Measurements from ENCODE around the gene MOB1B.
"Not testable (repeated sequence)": the region's sequence is repeated elsewhere in the genome, so short reads cannot be mapped to it uniquely, and the experiment has no call there.

Gene MOB1B

GRCh38 chr4:70901984-70902576, at the start of gene MOB1B:
Gene MOB1B, plus strand, starts transcription at chr4:70902369. Its CDS starts 168 bp downstream, at chr4:70902537.
- DNase-seq, result peak; percentile 73 to 85

- DNase-seq, result no peak
These were observed 46.7 kb upstream of the MOB1B start for GRCh38 chr4:70855464-70855863.

- DNase-seq, result no peak
These were observed 43.7 kb upstream of the MOB1B start for GRCh38 chr4:70858454-70858853.

- DNase-seq, result no peak
These were observed 43.1 kb upstream of the MOB1B start for GRCh38 chr4:70859066-70859465.

- DNase-seq, result no peak
These were observed 38.9 kb upstream of the MOB1B start for GRCh38 chr4:70863099-70863790.

GRCh38 chr4:70868778-70869177, 33.4 kb upstream of the MOB1B start:
- no peak for DNase-seq

GRCh38 chr4:70873216-70873615, 29.0 kb upstream of the MOB1B start:
- DNase-seq, result no peak

- no peak for DNase-seq
These were observed 27.7 kb upstream of the MOB1B start for GRCh38 chr4:70874268-70875156.

- no peak for DNase-seq
These were observed 24.6 kb upstream of the MOB1B start for GRCh38 chr4:70877556-70877955.

GRCh38 chr4:70880739-70881138, 21.4 kb upstream of the MOB1B start:
- no peak for DNase-seq

- no peak for DNase-seq
These were observed 17.0 kb upstream of the MOB1B start for GRCh38 chr4:70885174-70885573.

GRCh38 chr4:70892086-70892769, 9.9 kb upstream of the MOB1B start:
- no peak for DNase-seq

- no peak for DNase-seq
These were observed 8.4 kb upstream of the MOB1B start for GRCh38 chr4:70893790-70894189.

- DNase-seq, result no peak
These were observed 6.8 kb upstream of the MOB1B start for GRCh38 chr4:70895405-70895804.

GRCh38 chr4:70895811-70896491, 6.2 kb upstream of the MOB1B start:
- no peak for DNase-seq

GRCh38 chr4:70898581-70898980, 3.6 kb upstream of the MOB1B start:
- not testable (repeated sequence) for DNase-seq

- DNase-seq, result no peak
These were observed 574 bp upstream of the MOB1B start for GRCh38 chr4:70901607-70901983.

GRCh38 chr4:70902577-70903290, 565 bp downstream of the MOB1B start:
- no peak for DNase-seq

- no peak for DNase-seq
These were observed 1.1 kb downstream of the MOB1B start for GRCh38 chr4:70903291-70903603.

GRCh38 chr4:70908993-70909556, 6.9 kb downstream of the MOB1B start:
- DNase-seq, result no peak

GRCh38 chr4:70914000-70914399, 11.8 kb downstream of the MOB1B start:
- no peak for DNase-seq

GRCh38 chr4:70914631-70915030, 12.5 kb downstream of the MOB1B start:
- no peak for DNase-seq

Measured in NCI-H1930 (cell line).